K562 (cell line): ENCODE results near the gene ERBB4.

Source experiments
- EHMT2 ChIP-seq: fragments of 450-650 bp; IDR thresholded peaks from 2 replicates; pipeline ENCODE4 v1.6.1; 2018; ENCODE audit warnings: antibody characterized with exemption
- ELK3 ChIP-seq: fragments of 450-650 bp; formaldehyde crosslinking; IDR thresholded peaks from 2 replicates; pipeline ENCODE4 v1.4.0; 2020; ENCODE audit warnings: mild to moderate bottlenecking
- FOXK2 ChIP-seq, 2 experiments: fragments of 450-650 bp; IDR thresholded peaks in 1 of 2; conservative IDR thresholded peaks in 1 of 2; 2 replicates each; pipeline ENCODE4 v1.6.1; 2016; ENCODE audit warnings: low read depth in 2 of 2, mild to moderate bottlenecking in 1 of 2
- GABPB1 ChIP-seq: sonication (generic); formaldehyde crosslinking; IDR thresholded peaks from 2 replicates; pipeline ENCODE4 v1.8.0; 2022; ENCODE audit warnings: mild to moderate bottlenecking, missing genetic modification reagents
- MYC ChIP-seq, 2 experiments: fragments of 250-450 bp in 1 of 2; sonication (Bioruptor Pico) in 1 of 2; IDR thresholded peaks; 2 replicates each; pipeline versions ENCODE4 v1.5.1 to v1.6.1; 2012 to 2021; ENCODE audit warnings: low read depth in 2 of 2, borderline replicate concordance in 1 of 2, improper control_type of control experiment in 1 of 2, low read length in 1 of 2, mild to moderate bottlenecking in 1 of 2, moderate library complexity in 1 of 2
- NCOR1 ChIP-seq: fragments of 450-650 bp; IDR thresholded peaks from 2 replicates; pipeline ENCODE4 v1.6.1; 2016; ENCODE audit warnings: mild to moderate bottlenecking, moderate library complexity
- SIN3A ChIP-seq, 2 experiments: fragments of 150-350 bp in 1 of 2; IDR thresholded peaks; 2 replicates each; pipeline ENCODE4 v1.6.1; 2011 to 2016; ENCODE audit warnings: borderline replicate concordance in 2 of 2, low read depth in 2 of 2, low read length in 2 of 2, mild to moderate bottlenecking in 2 of 2, moderate library complexity in 2 of 2; ENCODE audit not compliant: control insufficient read depth in 1 of 2
- SMARCA5 ChIP-seq: fragments of 450-650 bp; IDR thresholded peaks from 2 replicates; pipeline ENCODE4 v1.6.1; 2016
- U2AF1 ChIP-seq: fragments of 200-400 bp; formaldehyde crosslinking; optimal IDR thresholded peaks from 2 replicates; pipeline ENCODE3; 2017; ENCODE audit warnings: mild to moderate bottlenecking, low read depth, low read length, moderate library complexity
- YY1 ChIP-seq, 3 experiments: IDR thresholded peaks; 2 replicates each; pipeline ENCODE4 v1.6.1; 2011; ENCODE audit warnings: low read length in 2 of 3, mild to moderate bottlenecking in 2 of 3, moderate library complexity in 2 of 3, borderline replicate concordance in 1 of 3, control low read depth in 1 of 3, low read depth in 1 of 3; ENCODE audit not compliant: insufficient read depth in 3 of 3, insufficient replicate concordance in 2 of 3, control insufficient read depth in 1 of 3, insufficient read length in 1 of 3; ENCODE audit errors: extremely low read depth in 1 of 3
- TF ChIP-seq, protein P1 (sequence below), 3 experiments: IDR thresholded peaks in 2 of 3; conservative IDR thresholded peaks in 1 of 3; 2 replicates each; pipeline ENCODE4 v1.5.1; 2011 to 2012; ENCODE audit warnings: low read length in 3 of 3, mild to moderate bottlenecking in 3 of 3, control low read depth in 2 of 3, improper control_type of control experiment in 1 of 3, inconsistent platforms in 1 of 3, low read depth in 1 of 3, mixed read lengths in 1 of 3, moderate library complexity in 1 of 3; ENCODE audit not compliant: insufficient read depth in 2 of 3
- TF ChIP-seq, protein P2 (sequence below): sonication (generic); formaldehyde crosslinking; IDR thresholded peaks from 2 replicates; pipeline ENCODE4 v1.9.0; 2022; ENCODE audit warnings: mild to moderate bottlenecking, missing genetic modification reagents

GRCh38 chr2:211611621-211612020 is 927.0 kb downstream of the ERBB4 start:
- no peak for TF ChIP-seq MYC (IDR thresholded peaks at IDR 0.05; ENCODE audit: low read depth, low read length)
- TF ChIP-seq MYC (CRISPR knock-in tag; IDR thresholded peaks at IDR 0.05; ENCODE audit: borderline replicate concordance, low read depth) = no peak
- TF ChIP-seq EHMT2 = no peak
- TF ChIP-seq YY1 (IDR thresholded peaks at IDR 0.05; ENCODE audit: borderline replicate concordance in 1 of 3, control insufficient read depth in 1 of 3, extremely low read depth in 1 of 3, insufficient read depth in 3 of 3, insufficient read length in 1 of 3, insufficient replicate concordance in 2 of 3, low read depth in 1 of 3, low read length in 2 of 3) = no peak
- TF ChIP-seq FOXK2 (conservative IDR thresholded peaks at IDR 0.05 in 1 of 2, IDR thresholded peaks at IDR 0.05 in 1 of 2; ENCODE audit: low read depth in 2 of 2) = no peak
- no peak for TF ChIP-seq NCOR1
- no peak for TF ChIP-seq U2AF1
- TF ChIP-seq SIN3A (IDR thresholded peaks at IDR 0.05; ENCODE audit: borderline replicate concordance in 2 of 2, control insufficient read depth in 1 of 2, low read depth in 2 of 2, low read length in 2 of 2) = no peak
- TF ChIP-seq GABPB1 (CRISPR knock-in tag) = no peak
- no peak for TF ChIP-seq SMARCA5
- TF ChIP-seq, protein P1, sequence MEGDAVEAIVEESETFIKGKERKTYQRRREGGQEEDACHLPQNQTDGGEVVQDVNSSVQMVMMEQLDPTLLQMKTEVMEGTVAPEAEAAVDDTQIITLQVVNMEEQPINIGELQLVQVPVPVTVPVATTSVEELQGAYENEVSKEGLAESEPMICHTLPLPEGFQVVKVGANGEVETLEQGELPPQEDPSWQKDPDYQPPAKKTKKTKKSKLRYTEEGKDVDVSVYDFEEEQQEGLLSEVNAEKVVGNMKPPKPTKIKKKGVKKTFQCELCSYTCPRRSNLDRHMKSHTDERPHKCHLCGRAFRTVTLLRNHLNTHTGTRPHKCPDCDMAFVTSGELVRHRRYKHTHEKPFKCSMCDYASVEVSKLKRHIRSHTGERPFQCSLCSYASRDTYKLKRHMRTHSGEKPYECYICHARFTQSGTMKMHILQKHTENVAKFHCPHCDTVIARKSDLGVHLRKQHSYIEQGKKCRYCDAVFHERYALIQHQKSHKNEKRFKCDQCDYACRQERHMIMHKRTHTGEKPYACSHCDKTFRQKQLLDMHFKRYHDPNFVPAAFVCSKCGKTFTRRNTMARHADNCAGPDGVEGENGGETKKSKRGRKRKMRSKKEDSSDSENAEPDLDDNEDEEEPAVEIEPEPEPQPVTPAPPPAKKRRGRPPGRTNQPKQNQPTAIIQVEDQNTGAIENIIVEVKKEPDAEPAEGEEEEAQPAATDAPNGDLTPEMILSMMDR (IDR thresholded peaks at IDR 0.05 in 2 of 3, conservative IDR thresholded peaks at IDR 0.05 in 1 of 3; ENCODE audit: insufficient read depth in 2 of 3, low read depth in 1 of 3, low read length in 3 of 3) = no peak
- TF ChIP-seq ELK3 = no peak
- TF ChIP-seq, protein P2, sequence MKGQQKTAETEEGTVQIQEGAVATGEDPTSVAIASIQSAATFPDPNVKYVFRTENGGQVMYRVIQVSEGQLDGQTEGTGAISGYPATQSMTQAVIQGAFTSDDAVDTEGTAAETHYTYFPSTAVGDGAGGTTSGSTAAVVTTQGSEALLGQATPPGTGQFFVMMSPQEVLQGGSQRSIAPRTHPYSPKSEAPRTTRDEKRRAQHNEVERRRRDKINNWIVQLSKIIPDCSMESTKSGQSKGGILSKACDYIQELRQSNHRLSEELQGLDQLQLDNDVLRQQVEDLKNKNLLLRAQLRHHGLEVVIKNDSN (CRISPR knock-in tag) = no peak
